ENCODE results near the gene MRPS27.

DNA sequence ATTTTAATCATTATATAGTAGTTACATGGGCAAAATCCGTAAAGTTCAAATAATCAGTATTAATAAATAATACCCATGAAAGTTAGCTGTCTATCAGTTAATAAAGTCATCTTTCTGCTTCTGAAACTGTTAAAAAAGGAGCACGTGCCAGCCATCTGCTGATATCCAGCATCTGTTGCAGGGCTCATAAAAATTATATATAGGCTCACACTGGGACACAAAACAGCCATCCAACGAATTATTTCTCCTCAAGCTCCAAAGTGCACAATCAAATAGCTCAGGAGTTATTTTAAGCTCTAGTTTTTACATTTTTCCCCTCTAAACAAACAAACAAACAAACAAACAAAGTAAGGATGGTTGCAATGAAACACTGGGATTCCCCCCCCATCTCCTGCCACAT is 48.3 kb downstream of the MRPS27 start:
- no peak for TF ChIP-seq TCF12 (IDR thresholded peaks at IDR 0.05; ENCODE audit: low read depth)
- no peak for TF ChIP-seq MAX (IDR thresholded peaks at IDR 0.05)
- no peak for TF ChIP-seq RAD21 (IDR thresholded peaks at IDR 0.05; ENCODE audit: low read depth)
- TF ChIP-seq, protein P1, sequence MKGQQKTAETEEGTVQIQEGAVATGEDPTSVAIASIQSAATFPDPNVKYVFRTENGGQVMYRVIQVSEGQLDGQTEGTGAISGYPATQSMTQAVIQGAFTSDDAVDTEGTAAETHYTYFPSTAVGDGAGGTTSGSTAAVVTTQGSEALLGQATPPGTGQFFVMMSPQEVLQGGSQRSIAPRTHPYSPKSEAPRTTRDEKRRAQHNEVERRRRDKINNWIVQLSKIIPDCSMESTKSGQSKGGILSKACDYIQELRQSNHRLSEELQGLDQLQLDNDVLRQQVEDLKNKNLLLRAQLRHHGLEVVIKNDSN (IDR thresholded peaks at IDR 0.05): no peak
- no peak for TF ChIP-seq ZBTB7A (IDR thresholded peaks at IDR 0.05; ENCODE audit: low read depth)
- no peak for TF ChIP-seq CEBPB (IDR thresholded peaks at IDR 0.05)
- no peak for TF ChIP-seq REST (IDR thresholded peaks at IDR 0.05; ENCODE audit: low read depth)
- TF ChIP-seq NFIC (IDR thresholded peaks at IDR 0.05): no peak
- TF ChIP-seq EGR1 (IDR thresholded peaks at IDR 0.05): no peak
- TF ChIP-seq CREB1 (IDR thresholded peaks at IDR 0.05; ENCODE audit: low read depth): no peak
- TF ChIP-seq EP300 (IDR thresholded peaks at IDR 0.05; ENCODE audit: borderline replicate concordance): no peak
- TF ChIP-seq TEAD4 (IDR thresholded peaks at IDR 0.05): no peak
- TF ChIP-seq YY1 (IDR thresholded peaks at IDR 0.05; ENCODE audit: low read depth): no peak

Data from Ishikawa (cell line).